HG02840 (cell line): ENCODE data around the gene LRRTM1.

Experiments
- ATAC-seq: cut with Tn5 transposase; IDR thresholded peaks from one replicate; pipeline ENCODE4 v1.9.1; 2021; ENCODE audit warnings: mild to moderate bottlenecking, moderate library complexity, moderate number of reproducible peaks; ENCODE audit not compliant: unreplicated experiment, low FRiP score

LRRTM1 gene, protein sequence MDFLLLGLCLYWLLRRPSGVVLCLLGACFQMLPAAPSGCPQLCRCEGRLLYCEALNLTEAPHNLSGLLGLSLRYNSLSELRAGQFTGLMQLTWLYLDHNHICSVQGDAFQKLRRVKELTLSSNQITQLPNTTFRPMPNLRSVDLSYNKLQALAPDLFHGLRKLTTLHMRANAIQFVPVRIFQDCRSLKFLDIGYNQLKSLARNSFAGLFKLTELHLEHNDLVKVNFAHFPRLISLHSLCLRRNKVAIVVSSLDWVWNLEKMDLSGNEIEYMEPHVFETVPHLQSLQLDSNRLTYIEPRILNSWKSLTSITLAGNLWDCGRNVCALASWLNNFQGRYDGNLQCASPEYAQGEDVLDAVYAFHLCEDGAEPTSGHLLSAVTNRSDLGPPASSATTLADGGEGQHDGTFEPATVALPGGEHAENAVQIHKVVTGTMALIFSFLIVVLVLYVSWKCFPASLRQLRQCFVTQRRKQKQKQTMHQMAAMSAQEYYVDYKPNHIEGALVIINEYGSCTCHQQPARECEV

DNA sequence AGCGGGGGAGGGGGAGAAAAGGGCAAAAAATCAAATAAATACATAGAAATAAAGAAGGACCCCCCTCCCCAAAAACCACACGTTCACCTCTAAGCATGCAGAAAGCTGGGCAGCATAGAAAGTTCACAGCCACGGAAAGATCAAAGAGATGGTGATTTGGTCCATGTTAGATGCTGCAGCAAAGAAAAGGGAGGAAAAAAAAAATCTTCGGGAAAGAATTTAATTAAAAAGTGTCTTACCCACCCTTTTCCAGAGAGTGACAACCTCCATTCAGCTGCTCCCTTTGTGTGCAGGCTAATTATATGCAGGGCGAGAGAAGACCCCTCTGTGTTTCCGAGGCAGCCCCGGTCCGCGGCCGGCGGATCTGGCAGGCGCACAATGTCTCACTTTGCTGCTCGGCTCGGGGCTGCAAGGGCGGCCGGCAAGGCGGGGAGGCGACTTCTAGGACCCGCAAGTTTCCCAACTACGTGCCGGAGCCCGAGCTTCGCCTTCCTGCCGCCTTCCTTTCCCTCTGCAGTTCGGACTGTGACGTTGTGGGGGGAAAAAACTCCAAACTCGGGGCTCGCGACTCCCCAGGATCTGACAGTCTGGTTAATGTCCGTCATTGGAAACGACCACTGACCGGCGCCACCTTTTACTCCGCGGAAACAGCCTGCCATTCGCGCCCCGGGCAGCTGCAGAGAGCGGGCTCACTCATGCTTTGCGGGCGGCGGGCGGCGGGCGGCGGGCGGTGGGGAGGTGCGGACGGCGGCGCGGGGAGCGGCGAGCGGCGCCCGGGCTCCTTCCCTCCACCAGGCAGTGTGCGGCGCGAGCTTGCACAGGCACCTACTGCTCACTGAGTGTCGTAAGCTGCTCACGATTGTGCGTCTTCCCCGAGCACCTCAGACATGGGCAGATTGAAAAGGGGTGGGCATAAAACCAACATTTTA, at the start of gene LRRTM1:
TSS of gene LRRTM1 (minus strand) at position 844 of the 929 bp plus-strand sequence. CDS start 933 bp downstream, outside the sequence.
- no peak for ATAC-seq

DNA sequence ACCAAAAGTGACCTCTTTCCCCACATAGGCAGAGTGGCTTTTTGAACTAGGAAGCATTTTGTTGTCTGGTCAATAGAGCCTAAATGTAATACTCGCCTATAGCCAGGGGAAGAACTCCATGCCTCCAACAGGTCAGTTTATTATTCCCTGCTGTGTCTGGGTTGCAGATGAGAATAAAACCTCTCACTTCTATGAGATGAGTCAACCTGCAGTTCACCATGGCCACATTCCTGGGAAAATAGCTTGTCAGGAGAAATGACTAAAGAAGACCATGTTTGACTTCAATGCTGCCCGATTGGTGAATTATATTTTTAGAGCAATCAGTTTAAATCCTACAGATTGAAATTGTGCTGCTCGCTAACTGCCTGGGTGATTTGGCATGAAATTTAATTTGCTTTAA, 46.7 kb upstream of the LRRTM1 start:
- no peak for ATAC-seq

DNA sequence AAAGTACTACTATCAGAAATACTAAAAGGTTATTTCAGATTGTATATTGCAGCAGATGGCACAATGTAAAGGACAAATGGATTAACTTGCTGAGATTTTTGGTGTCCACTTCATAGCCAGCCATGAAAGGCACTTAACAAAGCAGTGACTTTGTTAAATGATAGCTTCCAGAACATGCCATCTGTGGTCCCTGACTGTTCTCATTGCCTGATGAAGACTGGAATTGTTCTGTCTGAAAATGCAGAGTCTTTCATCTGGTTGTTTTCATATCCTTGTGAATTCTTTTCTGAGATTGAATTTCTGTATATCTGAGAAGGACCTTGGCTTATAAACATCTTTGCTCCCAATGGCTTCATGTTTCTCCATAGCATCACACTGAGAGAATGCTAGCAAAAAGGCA, 44.4 kb upstream of the LRRTM1 start:
- no peak for ATAC-seq

DNA sequence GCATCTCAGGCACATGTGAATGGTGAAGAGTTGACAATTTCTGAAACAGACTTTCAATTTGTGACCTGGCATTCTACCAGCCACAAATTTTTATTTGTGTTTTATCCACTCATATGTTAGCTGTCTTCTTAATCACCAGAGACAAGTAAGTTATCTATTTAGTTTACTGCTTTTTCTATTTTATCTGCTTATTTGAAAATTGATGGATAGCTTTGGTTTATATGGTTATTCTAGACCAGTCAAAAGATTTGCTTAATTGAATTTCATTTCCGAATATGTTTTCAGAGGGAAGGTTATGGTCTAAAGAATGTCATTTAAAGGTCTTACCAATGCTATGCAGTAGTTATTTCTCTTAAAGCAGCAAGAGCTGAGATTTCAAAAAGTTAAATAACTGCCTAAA, 43.5 kb upstream of the LRRTM1 start:
- no peak for ATAC-seq

DNA sequence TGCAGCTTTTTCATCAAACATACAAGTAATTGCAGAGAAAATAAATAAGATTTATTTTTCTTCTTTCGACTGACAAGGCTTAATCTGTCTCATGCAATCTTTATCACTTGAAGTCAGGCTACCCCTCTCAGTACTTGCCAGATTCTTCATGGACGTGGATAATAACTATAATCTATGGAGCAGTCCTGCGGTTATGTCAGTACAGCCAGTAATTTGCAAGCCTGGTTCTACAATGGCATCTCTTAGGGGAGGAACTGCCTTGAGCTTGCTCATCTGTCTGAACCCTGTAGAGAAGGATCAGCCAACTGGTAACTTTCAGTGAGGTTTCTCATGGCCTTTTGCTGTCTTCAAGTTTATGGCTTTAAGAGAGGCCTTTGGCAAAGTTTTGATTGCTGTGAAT, 35.5 kb upstream of the LRRTM1 start:
- ATAC-seq: no peak

DNA sequence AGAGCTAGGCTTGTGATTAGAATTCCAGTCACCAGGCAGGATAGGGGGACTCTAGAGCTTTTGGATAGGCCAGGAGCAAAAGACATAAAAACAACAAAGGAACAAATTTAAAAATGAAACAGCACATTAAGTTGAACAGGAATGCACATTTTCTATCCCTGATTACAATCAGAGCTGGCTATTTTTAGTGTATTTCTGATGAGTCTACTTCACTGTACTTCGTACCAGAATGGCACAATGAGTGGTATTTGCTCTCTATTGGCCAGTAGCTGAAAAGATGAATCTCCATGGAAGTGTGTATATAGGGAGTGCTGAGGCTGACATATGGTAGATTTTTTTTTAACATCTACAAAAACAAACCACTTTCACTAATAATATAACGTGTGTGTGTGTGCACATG, 34.2 kb upstream of the LRRTM1 start:
- no peak for ATAC-seq

DNA sequence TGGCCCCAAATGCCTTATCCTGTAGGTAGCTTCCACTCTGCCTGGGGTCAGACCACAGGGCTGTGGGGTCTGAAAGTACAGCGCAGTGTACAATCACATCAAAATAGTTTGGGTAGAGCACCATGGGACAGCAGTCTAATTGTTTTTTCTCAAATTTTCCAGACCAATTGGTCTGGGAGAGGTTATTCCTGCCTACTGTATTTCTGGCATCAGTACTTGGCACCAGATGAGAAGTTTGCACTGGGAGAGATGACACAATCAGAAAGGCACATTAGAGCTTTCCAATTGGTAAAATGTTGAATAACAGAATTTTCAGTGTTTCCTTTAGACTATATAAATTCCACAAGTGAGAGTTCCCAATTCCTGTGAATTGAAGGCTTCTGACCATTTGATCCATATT, 30.9 kb upstream of the LRRTM1 start:
- no peak for ATAC-seq

DNA sequence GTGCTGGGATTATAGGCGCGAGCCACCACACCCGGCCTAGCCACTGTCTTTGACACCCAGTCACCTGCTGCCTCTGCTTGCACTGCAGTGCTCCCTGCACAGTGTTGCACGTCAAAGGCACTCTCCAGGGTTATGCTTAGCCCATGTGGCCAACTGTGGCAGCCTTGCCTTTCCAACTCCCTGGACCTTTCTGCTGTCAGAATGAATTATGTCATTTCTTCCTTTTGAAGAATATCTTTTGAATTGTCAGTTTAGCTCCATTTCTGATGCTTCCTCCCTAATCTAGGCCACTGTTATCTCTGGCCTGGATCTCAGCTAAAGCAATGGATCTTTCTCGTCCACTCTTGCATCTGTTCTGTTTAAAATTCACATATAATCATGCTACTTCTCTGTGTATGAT, 29.3 kb upstream of the LRRTM1 start:
- no peak for ATAC-seq

DNA sequence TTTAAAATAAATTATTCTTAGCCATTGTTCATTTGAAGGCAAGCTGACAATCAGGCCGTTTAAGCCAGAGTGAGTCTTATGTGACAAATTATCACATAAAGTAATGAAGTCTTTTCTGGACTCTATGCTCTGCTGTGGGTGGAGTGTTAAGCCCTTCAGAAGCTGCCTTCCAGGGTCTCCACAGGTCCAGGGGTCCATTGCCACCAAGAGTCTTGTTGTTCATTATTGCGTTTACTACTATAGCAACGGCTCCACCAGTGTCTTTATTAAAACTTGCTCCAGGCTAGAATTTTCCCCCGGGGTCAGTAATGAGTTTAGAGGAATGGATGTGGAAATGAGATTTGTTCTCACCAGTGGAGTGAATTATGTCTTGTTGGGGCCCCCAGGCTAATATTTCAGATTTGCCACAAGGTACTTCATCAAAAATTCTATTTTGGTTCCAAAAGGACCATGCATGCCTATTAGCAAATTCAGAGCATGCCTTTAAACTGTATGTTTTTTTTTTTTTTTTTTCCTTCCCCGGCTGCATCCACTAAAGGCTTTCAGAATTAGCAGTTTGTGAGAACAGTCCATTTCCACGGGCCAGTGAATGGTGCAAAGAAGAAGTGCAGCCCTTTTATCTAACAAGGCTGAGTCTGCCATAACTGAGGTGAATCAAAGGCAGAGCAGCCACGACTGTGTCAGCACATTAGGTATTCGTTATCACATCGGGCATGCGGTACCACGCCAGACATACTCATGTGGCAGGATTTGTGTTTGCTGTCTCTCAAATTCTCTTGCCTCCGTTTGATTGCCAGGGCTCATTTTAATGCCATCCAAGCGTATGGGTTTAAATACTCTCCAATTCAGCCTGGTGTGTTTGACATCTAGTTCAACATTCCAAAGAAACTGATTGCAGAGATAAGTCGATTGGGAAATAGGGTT, 26.2 kb upstream of the LRRTM1 start:
- no peak for ATAC-seq

DNA sequence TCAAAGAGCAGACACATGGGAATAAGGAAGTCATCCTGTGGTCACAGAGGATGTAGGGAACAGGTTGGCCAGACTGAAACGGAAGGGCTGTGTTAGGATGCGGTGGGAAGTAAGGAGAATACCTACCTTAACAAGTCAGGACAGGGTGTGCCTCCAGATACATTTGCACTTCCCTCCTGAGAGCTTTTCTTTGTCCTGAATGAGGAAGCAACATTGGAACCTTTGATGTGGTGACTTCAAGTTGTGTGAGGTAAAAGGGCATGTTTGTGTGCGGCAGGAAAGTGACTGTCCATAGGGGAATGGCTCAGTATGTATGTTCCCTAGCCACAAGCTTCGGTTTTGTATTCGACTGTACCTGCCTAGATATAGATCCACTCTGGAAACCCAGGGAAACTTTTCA, 24.9 kb upstream of the LRRTM1 start:
- no peak for ATAC-seq

DNA sequence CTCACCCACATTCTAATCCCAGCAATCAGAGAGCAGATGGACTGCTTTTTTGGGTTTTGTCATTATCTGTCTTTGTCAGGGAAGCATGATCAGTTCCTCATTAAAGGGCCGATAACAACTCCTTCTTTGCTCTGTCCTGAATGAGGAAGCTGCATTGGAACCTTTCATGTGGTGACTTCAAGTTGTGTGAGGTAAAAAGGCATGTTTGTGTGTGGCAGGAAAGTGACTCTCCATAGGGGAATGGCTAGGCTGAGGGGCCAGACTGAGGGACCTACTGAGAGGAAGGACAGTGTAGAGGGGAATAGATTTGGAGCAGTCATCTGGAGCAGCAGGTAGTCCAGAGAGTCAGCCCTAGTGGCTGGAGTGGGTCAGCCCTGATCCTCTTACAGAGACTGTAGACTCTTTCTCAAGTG, 23.6 kb upstream of the LRRTM1 start:
- ATAC-seq: no peak

DNA sequence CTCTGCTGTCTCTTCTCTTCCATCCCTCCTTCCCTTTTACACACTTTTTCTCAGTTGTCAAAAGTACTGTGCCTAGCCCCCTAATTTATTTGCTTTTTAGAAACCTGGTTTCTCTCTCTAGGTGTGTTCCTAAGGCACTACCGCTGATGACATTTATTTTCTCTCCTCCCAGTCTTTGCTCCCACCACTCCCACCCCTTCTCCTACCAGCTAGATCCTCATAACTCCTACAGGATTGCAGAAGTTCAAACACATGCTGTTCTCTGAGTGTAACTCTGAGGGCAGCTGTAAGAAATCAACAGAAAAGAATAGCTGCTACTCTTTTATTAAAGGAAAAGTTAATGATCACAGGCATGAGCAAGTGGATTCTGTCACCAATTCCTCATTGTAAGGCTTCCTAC, 22.3 kb upstream of the LRRTM1 start:
- no peak for ATAC-seq

DNA sequence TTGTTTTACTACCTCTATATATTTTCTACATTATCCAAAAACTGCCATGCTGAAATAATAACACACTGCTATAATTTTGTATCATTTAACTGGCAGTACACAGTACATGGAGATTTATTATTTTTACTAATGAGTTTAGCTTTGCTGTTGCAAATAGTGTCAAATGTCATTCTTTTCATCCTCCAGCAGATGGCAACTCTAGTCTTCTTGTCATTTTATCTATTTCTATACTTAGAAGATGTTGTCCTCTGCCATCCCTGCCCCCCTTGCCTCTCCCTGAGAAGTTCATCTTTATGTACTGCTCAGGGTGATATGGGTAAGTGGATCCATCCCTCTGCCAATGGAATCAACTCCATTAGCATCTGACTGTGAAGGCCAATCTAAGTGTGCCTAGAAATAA, 21.7 kb upstream of the LRRTM1 start:
- ATAC-seq: no peak

DNA sequence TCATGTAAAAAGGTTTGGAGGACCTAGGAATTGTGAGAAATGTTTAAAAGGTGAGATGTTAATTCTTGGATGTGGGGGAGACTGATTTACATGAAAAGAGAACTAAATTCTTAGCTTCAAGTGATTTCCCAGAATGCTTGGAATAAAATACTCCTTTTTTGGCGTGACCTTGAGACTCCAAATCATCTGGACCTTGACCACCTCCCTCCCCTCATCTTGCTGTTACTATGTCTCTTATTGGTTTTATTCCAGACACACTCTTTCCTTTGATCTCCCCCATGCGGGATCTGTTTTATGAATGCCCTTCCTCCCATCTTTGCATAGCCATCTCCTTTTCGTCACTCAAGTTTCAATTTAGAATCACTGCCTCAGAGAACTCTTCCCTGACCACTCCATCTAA, 20.0 kb upstream of the LRRTM1 start:
- ATAC-seq: no peak

DNA sequence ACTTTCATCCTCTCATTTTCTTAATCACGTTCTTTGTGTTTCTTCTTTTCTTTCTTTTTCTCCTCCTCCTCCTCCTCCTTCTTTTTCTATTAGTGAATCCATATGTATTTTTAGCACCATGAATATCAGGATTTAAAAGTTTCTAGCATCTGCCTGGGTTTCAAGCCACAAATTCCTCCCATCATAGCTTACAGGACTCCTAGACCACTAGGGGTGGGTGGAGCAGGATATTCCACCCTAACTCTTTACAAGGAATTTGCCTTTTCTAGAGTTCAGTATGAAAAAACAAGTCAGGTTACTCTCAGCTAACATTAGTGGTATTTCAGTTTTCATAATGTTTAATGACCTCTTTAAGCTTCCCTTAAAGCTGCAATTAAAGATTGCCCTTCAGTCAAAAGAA, 19.1 kb upstream of the LRRTM1 start:
- no peak for ATAC-seq

DNA sequence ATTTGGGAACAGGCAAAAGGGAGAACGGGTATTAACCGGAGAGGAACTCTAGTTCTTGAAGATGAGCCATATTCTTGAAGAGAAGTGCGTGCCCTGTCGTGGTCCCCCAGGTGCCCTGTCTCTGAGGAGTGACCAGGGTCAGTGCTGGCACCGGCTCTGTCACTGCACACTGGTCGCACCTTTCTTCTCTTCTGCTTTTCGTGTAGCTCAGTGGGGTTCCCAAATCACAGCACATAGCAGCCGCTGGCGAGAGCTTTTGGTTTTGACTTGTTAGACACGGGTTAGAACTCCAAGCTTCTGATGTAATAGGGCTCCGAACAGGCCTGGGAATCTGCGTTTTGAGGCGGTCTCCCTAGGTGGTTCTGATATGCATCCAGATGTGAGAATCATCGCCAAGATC, 18.4 kb upstream of the LRRTM1 start:
- ATAC-seq: no peak

DNA sequence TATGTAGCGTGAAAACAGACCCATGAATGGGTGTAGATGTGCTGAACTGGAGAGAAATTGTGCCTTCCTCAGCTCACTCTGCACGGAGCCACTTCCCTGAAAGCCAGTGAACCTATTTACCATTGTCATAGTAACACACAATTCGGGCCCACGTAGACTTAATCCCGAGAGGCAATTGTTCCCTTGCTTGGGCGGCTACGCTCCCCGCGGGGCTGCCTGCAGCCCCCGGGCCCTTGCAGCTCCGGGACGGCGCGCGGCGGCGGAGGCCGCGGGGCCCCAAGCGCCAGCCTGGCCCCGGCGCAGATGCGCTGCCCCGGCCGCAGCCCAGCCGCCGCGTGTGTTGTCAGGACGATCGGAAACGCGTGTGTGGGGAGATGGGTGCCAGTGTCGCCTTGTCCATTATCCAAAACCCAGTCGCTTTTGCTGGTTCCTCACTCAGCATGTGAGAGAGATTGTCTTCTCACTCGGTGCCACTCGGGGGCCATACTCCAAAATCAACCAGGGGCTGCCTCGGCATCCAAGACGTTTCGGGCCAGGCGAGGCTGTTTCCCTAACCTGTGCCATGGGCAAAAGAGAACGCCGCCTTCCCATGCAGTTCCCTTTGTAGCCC, 17.9 kb upstream of the LRRTM1 start:
- no peak for ATAC-seq

DNA sequence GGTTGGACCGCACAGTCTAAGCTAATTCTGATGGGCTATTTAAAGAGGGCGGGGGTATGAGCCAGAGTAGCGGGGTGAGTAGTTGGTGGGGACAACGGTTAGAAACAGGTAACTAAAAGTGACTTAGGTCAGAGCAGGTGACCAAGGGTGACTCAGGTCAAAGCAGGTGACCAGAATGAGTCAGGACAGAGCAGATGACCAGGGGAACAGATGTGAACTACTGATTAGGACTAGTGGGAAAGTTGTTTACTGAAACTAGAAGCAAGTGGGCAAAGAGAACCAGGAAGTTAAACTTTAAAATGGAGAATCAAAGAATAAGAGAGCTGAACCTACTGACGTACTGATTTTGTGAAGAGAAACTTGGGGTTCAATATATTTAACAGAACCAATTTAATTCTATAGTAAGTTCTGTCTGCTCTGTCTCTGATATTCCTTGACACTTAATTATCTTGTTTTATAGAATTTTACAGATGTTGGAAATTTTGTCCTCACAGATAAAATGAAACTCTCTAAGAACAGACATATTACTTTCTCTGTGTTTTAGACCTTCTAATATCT, 7.8 kb upstream of the LRRTM1 start:
- ATAC-seq: no peak

DNA sequence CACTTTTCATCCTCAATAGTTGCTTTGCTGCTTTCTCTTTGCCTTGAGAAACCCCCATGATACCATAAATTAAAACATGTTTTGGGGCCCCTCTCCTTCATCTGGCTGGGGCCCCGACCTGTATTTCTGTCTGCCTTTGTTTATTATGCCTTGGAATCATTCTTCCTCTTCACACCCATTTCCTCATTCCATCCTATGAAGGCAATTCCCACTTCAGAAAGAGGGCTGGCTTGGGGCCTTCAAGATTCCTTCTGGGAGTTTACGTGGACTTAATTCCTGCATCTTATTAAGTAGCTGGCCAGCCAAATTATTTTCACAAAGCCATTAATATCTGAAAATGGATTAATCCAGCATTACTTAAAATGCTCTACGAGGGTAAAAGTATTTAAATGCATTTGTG, 6.8 kb upstream of the LRRTM1 start:
- no peak for ATAC-seq
